Neural progenitor cell (in vitro differentiated cells): ENCODE data around the gene MVD.

Experiments used
- CTCF ChIP-seq: fragments of 200-600 bp; sonication (generic); IDR thresholded peaks from 2 replicates; pipeline ENCODE4 v1.5.1; 2017; ENCODE audit warnings: antibody characterized with exemption, mild to moderate bottlenecking
- EZH2 ChIP-seq: fragments of 200-600 bp; sonication (generic); IDR thresholded peaks from 2 replicates; pipeline ENCODE4 v1.6.1; 2017; ENCODE audit warnings: antibody characterized with exemption, mild to moderate bottlenecking, moderate library complexity
- EZH2phosphoT487 ChIP-seq: fragments of 200-600 bp; sonication (generic); IDR thresholded peaks from 2 replicates; pipeline ENCODE4 v1.6.1; 2017; ENCODE audit warnings: antibody characterized with exemption

GRCh38 chr16:88651989-88652761, 10.7 kb downstream of the MVD start:
- TF ChIP-seq CTCF (no peak), EZH2phosphoT487 (no peak), EZH2 (no peak)
